ENCODE results near the gene SORBS2. TPM values are rescaled to one million over a fixed set of nuclear protein-coding genes. Genes with fewer than 3 reads are reported as not detected.

SORBS2 gene
- total RNA-seq, 1 experiment from 2014 or later, result 9.7 TPM

DNA sequence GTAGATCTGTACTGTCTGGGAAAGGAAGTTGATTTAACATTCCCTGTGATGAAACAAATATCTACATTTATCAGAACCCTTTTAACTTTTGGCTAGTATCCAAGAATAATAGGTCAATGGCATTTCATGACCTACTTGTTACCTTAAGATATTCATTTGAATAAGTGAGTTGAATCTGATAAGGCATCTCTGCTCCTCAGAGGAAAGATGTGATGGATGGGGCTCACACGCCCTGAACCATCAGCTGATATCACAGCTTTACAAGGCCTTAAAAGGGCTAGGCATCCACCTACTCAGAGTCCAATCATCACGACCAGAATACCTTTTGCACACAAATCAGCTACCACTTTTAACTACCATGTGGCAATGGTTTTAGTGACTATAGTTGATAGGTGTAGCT is 186.5 kb downstream of the SORBS2 start:
- H3K9me3 Mint-ChIP-seq, result no peaks in the 10 kb centered on the region
- no peak overlapping the region for H3K14ac ChIP-seq (ENCODE audit: insufficient read depth, low read length)
- no peak overlapping the region for H3K4ac ChIP-seq (ENCODE audit: low read depth, low read length)
- no peak overlapping the region for H4K5ac ChIP-seq (ENCODE audit: insufficient read length, low read depth, low read length)
- TF ChIP-seq, protein P1, sequence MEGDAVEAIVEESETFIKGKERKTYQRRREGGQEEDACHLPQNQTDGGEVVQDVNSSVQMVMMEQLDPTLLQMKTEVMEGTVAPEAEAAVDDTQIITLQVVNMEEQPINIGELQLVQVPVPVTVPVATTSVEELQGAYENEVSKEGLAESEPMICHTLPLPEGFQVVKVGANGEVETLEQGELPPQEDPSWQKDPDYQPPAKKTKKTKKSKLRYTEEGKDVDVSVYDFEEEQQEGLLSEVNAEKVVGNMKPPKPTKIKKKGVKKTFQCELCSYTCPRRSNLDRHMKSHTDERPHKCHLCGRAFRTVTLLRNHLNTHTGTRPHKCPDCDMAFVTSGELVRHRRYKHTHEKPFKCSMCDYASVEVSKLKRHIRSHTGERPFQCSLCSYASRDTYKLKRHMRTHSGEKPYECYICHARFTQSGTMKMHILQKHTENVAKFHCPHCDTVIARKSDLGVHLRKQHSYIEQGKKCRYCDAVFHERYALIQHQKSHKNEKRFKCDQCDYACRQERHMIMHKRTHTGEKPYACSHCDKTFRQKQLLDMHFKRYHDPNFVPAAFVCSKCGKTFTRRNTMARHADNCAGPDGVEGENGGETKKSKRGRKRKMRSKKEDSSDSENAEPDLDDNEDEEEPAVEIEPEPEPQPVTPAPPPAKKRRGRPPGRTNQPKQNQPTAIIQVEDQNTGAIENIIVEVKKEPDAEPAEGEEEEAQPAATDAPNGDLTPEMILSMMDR (conservative IDR thresholded peaks at IDR 0.05), result no peak
- H3K18ac ChIP-seq (ENCODE audit: insufficient read length, low read depth, low read length), result no peak overlapping the region
- no peak overlapping the region for H3K27ac Mint-ChIP-seq
- H3K4me3 Mint-ChIP-seq, result no peak overlapping the region
- H3K23me2 ChIP-seq (ENCODE audit: insufficient read length, low read depth, low read length, poor library complexity, severe bottlenecking), result no peaks in the 10 kb centered on the region
- no peaks in the 10 kb centered on the region for H3K79me1 ChIP-seq (ENCODE audit: insufficient read depth, low read depth, low read length, poor library complexity, severe bottlenecking)
- no peaks in the 10 kb centered on the region for H3K4me1 Mint-ChIP-seq
- no peak overlapping the region for H2BK120ac ChIP-seq (ENCODE audit: low read depth, low read length, poor library complexity, severe bottlenecking)
- H2BK20ac ChIP-seq (ENCODE audit: low read depth, low read length, poor library complexity, severe bottlenecking), result no peak overlapping the region
- H3K56ac ChIP-seq (ENCODE audit: insufficient read length, low read depth, low read length), result no peak overlapping the region
- H4K8ac ChIP-seq (replicated peaks; ENCODE audit: insufficient read length, low read depth, low read length), result no peak overlapping the region
- H3K27me3 Mint-ChIP-seq (ENCODE audit: low read depth), result no peaks in the 10 kb centered on the region; the same call in 1 of the 2 replicates
- no peak overlapping the region for H2BK15ac ChIP-seq (ENCODE audit: low read depth, low read length)
- H3K27me3 ChIP-seq (ENCODE audit: insufficient read depth, low read length), result no peaks in the 10 kb centered on the region
- no peak overlapping the region for H3T11ph ChIP-seq (ENCODE audit: low read length)
- no peaks in the 10 kb centered on the region for H4K20me1 ChIP-seq (ENCODE audit: control insufficient read depth, insufficient read depth, insufficient read length)
- no peak overlapping the region for H2AK5ac ChIP-seq (ENCODE audit: insufficient read length, low read length)
- no peak overlapping the region for H3K4me2 ChIP-seq (ENCODE audit: insufficient read depth, insufficient read length, low read length)
- no peak overlapping the region for H3K23ac ChIP-seq (ENCODE audit: insufficient read length, low read depth, low read length)
- H2AFZ ChIP-seq (ENCODE audit: low read length), result no peak overlapping the region
- H3K4me1 ChIP-seq (ENCODE audit: insufficient read depth, low read length), result no peaks in the 10 kb centered on the region
- no peaks in the 10 kb centered on the region for H3K9me3 ChIP-seq (ENCODE audit: control insufficient read depth, low read depth, low read length)
- H2BK12ac ChIP-seq (ENCODE audit: insufficient read length, low read depth, low read length), result no peak overlapping the region
- peaks cover 0 to 34% (median 33%) of the 10 kb centered on the region in 3 experiments; a peak in 4 of 7 replicates for H3K36me3 Mint-ChIP-seq (ENCODE audit: insufficient read depth in 1 of 3, low read depth in 3 of 3)
- no peak overlapping the region for H4K91ac ChIP-seq (ENCODE audit: insufficient read length, low read depth, low read length)
- H3K27ac ChIP-seq (ENCODE audit: insufficient read length, low read depth, low read length), result no peak overlapping the region
- DNase-seq, result no peak
- no peak overlapping the region for H3K9ac ChIP-seq (ENCODE audit: extremely low read depth, insufficient read length, low read length)
- H2BK5ac ChIP-seq (ENCODE audit: insufficient read length, low read length), result no peak overlapping the region
- no CpG with 5 or more reads among the region's 2 CpGs for WGBS (ENCODE audit: extremely low coverage, insufficient read length, low lambda C conversion rate)
- H3K79me2 ChIP-seq (ENCODE audit: insufficient read depth, low read length), result no peaks in the 10 kb centered on the region
